K562 (cell line): Measurements from ENCODE around the gene TMEM11. TPM values are rescaled to one million over a fixed set of nuclear protein-coding genes. Genes with fewer than 3 reads are reported as not detected.

Experiments
- ATAC-seq: fragments of 200-7000 bp; cut with Tn5 transposase; 3 replicates; pipeline ENCODE4 v1.9.1; 2020; ENCODE audit warnings: moderate library complexity
- BruUV-seq: library from RNA; stranded (reverse); fragments of 400-500 nt; replicated peaks from 2 replicates; lab custom pipeline; 2021; lab: Mats Ljungman, UMichigan
- CTCF ChIA-PET: fragments of 300-600 bp; formaldehyde crosslinking; extraction: SDS; loops from one replicate; lab custom pipeline; 2021; ENCODE audit warnings: low intra/inter-chr PET ratio; lab: Yijun Ruan, JAX
- POLR2A ChIA-PET: fragments of 300-600, 350-650 bp; sonication (Branson Sonifier 250); formaldehyde crosslinking; extraction: SDS; loops from one replicate; lab custom pipeline; 2021; ENCODE audit warnings: antibody characterized with exemption, inconsistent platforms; lab: Yijun Ruan, JAX
- DNase-seq, 4 experiments: peaks; one replicate each; pipeline versions ENCODE4 v3.0.0 to v3.0.0-alpha.2; 2011 to 2018; ENCODE audit warnings: low spot score in 3 of 4, mixed read lengths in 3 of 4; ENCODE audit errors: extremely low read depth in 1 of 4
- FAIRE-seq: peaks from 2 replicates; lab custom pipeline; 2011; peaks lifted over from hg19 to GRCh38; lab: Jason Lieb, UNC
- H2AFZ ChIP-seq: 2 replicates; pipeline ENCODE4 v1.6.0; 2011; ENCODE audit warnings: low read depth, low read length, control low read depth, inconsistent platforms
- H3K27ac ChIP-seq: fragments of 200-600 bp; 3 replicates; pipeline ENCODE4 v1.8.0; 2011; ENCODE audit warnings: low read depth, mild to moderate bottlenecking, control low read depth, inconsistent platforms, low read length, moderate library complexity, mixed read lengths; ENCODE audit errors: extremely low read depth
- H3K27me3 ChIP-seq, 2 experiments: fragments of 300-600 bp in 1 of 2; 2 replicates in 1 of 2; 3 replicates in 1 of 2; pipeline versions ENCODE4 v1.6.0 to v1.8.0; 2011; ENCODE audit warnings: inconsistent platforms in 2 of 2, low read length in 2 of 2, mild to moderate bottlenecking in 1 of 2, mixed read lengths in 1 of 2, moderate library complexity in 1 of 2; ENCODE audit not compliant: control insufficient read depth in 2 of 2, insufficient read depth in 2 of 2
- H3K36me3 ChIP-seq: fragments of 300-600 bp; 3 replicates; pipeline ENCODE4 v1.8.0; 2011; ENCODE audit warnings: mild to moderate bottlenecking, low read length, inconsistent platforms; ENCODE audit not compliant: control insufficient read depth, insufficient read depth
- H3K4me1 ChIP-seq, 2 experiments: fragments of 200-600 bp in 1 of 2; replicated peaks in 1 of 2; 2 replicates in 1 of 2; 3 replicates in 1 of 2; pipeline versions ENCODE4 v1.5.1 to v1.8.0; 2011; ENCODE audit warnings: inconsistent platforms in 2 of 2, low read length in 2 of 2, mild to moderate bottlenecking in 1 of 2, mixed read lengths in 1 of 2, moderate library complexity in 1 of 2; ENCODE audit not compliant: control insufficient read depth in 2 of 2, insufficient read depth in 2 of 2
- H3K4me2 ChIP-seq: 2 replicates; pipeline ENCODE4 v1.6.1; 2011; ENCODE audit warnings: low read length, control low read depth, inconsistent platforms, mixed read lengths; ENCODE audit not compliant: insufficient read depth
- H3K4me3 ChIP-seq: fragments of 200-600 bp; sonication (generic), shearing (Covaris generic); 2 replicates; pipeline ENCODE4 v1.5.1; 2016; ENCODE audit warnings: control low read depth, inconsistent platforms
- H3K79me2 ChIP-seq: fragments of 200-600 bp; 3 replicates; pipeline ENCODE4 v1.8.0; 2011; ENCODE audit warnings: low read length, inconsistent platforms; ENCODE audit not compliant: control insufficient read depth, insufficient read depth
- H3K9ac ChIP-seq, 2 experiments: 2 replicates each; pipeline versions ENCODE4 v1.6.0 to v1.6.1; 2011; ENCODE audit warnings: low read depth in 2 of 2, low read length in 2 of 2, control low read depth in 1 of 2, inconsistent platforms in 1 of 2, mild to moderate bottlenecking in 1 of 2, mixed read lengths in 1 of 2; ENCODE audit not compliant: insufficient read depth in 1 of 2
- H3K9me1 ChIP-seq: one replicate; pipeline ENCODE4 v1.6.0; 2011; ENCODE audit warnings: inconsistent platforms, mild to moderate bottlenecking, low read length, moderate library complexity; ENCODE audit not compliant: control insufficient read depth, insufficient read depth
- H3K9me3 ChIP-seq: replicated peaks from 2 replicates; pipeline ENCODE4 v1.5.1; 2011; ENCODE audit warnings: low read depth, low read length, inconsistent platforms; ENCODE audit not compliant: control insufficient read depth, insufficient read depth
- H4K20me1 ChIP-seq: replicated peaks from 2 replicates; pipeline ENCODE4 v1.6.1; 2011; ENCODE audit warnings: low read length, inconsistent platforms, mixed read lengths; ENCODE audit not compliant: control insufficient read depth, insufficient read depth
- CC2D1A ChIP-seq: fragments of 450-650 bp; IDR thresholded peaks from 2 replicates; pipeline ENCODE4 v1.6.1; 2017; ENCODE audit warnings: mild to moderate bottlenecking
- CHD1 ChIP-seq: fragments of 200-600 bp; sonication (generic); IDR thresholded peaks from one replicate; pipeline ENCODE4 v1.6.1; 2012; ENCODE audit warnings: mild to moderate bottlenecking, moderate library complexity, low read length, inconsistent platforms
- ESRRB ChIP-seq: fragments of 250-450 bp; sonication (Bioruptor Pico); IDR thresholded peaks from 2 replicates; pipeline ENCODE4 v1.5.0; 2020; ENCODE audit warnings: mild to moderate bottlenecking, moderate library complexity, borderline replicate concordance
- HEY1 ChIP-seq: fragments of 250-450 bp; sonication (Bioruptor Pico); IDR thresholded peaks from 2 replicates; pipeline ENCODE4 v1.5.0; 2020; ENCODE audit warnings: mild to moderate bottlenecking, moderate library complexity, borderline replicate concordance
- KDM4B ChIP-seq, 2 experiments: fragments of 450-650 bp in 1 of 2; sonication (generic) in 1 of 2; IDR thresholded peaks; 2 replicates each; pipeline ENCODE4 v1.6.1; 2016 to 2017; ENCODE audit warnings: borderline replicate concordance in 2 of 2, antibody characterized with exemption in 1 of 2, low read depth in 1 of 2, mild to moderate bottlenecking in 1 of 2
- PRMT5 ChIP-seq: sonication (generic); formaldehyde crosslinking; IDR thresholded peaks from 2 replicates; pipeline ENCODE4 v1.5.0; 2020; ENCODE audit warnings: missing genetic modification reagents
- PTRF ChIP-seq: fragments of 450-650 bp; IDR thresholded peaks from 2 replicates; pipeline ENCODE4 v1.6.1; 2016; ENCODE audit warnings: mild to moderate bottlenecking, missing genetic modification characterization, missing compliant biosample characterization
- PYGO2 ChIP-seq: fragments of 450-650 bp; IDR thresholded peaks from 2 replicates; pipeline ENCODE4 v1.6.1; 2016; ENCODE audit warnings: mild to moderate bottlenecking, missing genetic modification characterization, moderate library complexity, missing compliant biosample characterization
- RFX5 ChIP-seq: IDR thresholded peaks from 2 replicates; pipeline ENCODE4 v1.6.1; 2011; ENCODE audit warnings: low read depth, mild to moderate bottlenecking, improper control_type of control experiment, low read length
- SMAD1 ChIP-seq: fragments of 150-350 bp; IDR thresholded peaks from 2 replicates; pipeline ENCODE4 v1.6.1; 2014; ENCODE audit warnings: low read length, low read depth; ENCODE audit not compliant: partially characterized antibody
- SMARCA4 ChIP-seq: fragments of 450-650 bp; IDR thresholded peaks from 2 replicates; pipeline ENCODE4 v1.6.1; 2016
- ZBTB7A ChIP-seq: IDR thresholded peaks from 2 replicates; pipeline ENCODE4 v1.6.1; 2011; ENCODE audit warnings: low read depth, mild to moderate bottlenecking, low read length, moderate library complexity, borderline replicate concordance; ENCODE audit not compliant: control insufficient read depth
- ZFPM2 ChIP-seq: fragments of 250-450 bp; sonication (Bioruptor Pico); IDR thresholded peaks from 2 replicates; pipeline ENCODE4 v1.5.1; 2022; ENCODE audit warnings: mild to moderate bottlenecking
- ZNF124 ChIP-seq: sonication (generic); formaldehyde crosslinking; IDR thresholded peaks from 2 replicates; pipeline ENCODE4 v1.8.1; 2022; ENCODE audit warnings: missing genetic modification reagents
- ZNF253 ChIP-seq: fragments of 250-450 bp; sonication (Bioruptor Pico); conservative IDR thresholded peaks from 2 replicates; pipeline ENCODE4 v1.6.1; 2021; ENCODE audit warnings: mild to moderate bottlenecking
- ZNF324 ChIP-seq: fragments of 250-450 bp; sonication (Bioruptor Pico); IDR thresholded peaks from 2 replicates; pipeline ENCODE4 v1.4.0; 2020; ENCODE audit warnings: mild to moderate bottlenecking
- ZNF444 ChIP-seq: fragments of 250-450 bp; sonication (Bioruptor Pico); IDR thresholded peaks from 2 replicates; pipeline ENCODE4 v1.4.0; 2020; ENCODE audit warnings: mild to moderate bottlenecking, moderate library complexity
- ZNF551 ChIP-seq: fragments of 250-450 bp; sonication (Bioruptor Pico); IDR thresholded peaks from 2 replicates; pipeline ENCODE4 v1.5.0; 2021; ENCODE audit warnings: mild to moderate bottlenecking, moderate library complexity
- ZNF766 ChIP-seq: fragments of 200-800 bp; sonication (Bioruptor generic); conservative IDR thresholded peaks from 2 replicates; pipeline ENCODE4 v1.6.1; 2016; ENCODE audit warnings: missing genetic modification characterization, missing compliant biosample characterization
- WGBS: fragments of 100-300 bp; shearing (Covaris generic); methylation state at CpG from one replicate; pipeline ENCODE4 v1.1.6; 2016; ENCODE audit warnings: low coverage, mixed read lengths; ENCODE audit not compliant: insufficient coverage; ENCODE audit errors: missing lambda C conversion rate; 5-methylcytosine and 5-hydroxymethylcytosine counted together
- in situ Hi-C: fragments of 300-500 bp; cut with MboI; formaldehyde crosslinking; loops from 4 replicates; pipeline ENCODE4 v1.15.0; 2018; ENCODE audit warnings: inconsistent platforms, mixed read lengths
- intact Hi-C: fragments of 100-400 bp; cut with micrococcal nuclease; formaldehyde crosslinking; loops from 2 replicates; pipeline ENCODE4 v1.14.2; 2022
- polyA plus RNA-seq, 8 experiments: library from polyadenylated mRNA; depleted of rRNA in 4 of 8; stranded (reverse) in 5 of 8; unstranded in 3 of 8; fragments of >200 nt; fragmentation: Nextera tagmentation in 2 of 8; fragmentation: Illumina TruSeq in 1 of 8; extraction: Ambion mirVana in 2 of 8; extraction: Trizol in 1 of 8; gene quantifications; 2 replicates each; pipeline versions ENCODE4 v1.2.1 to v1.2.3, GENCODE V29; 2011 to 2014; ENCODE audit warnings: inconsistent platforms in 1 of 8, missing spikeins in 1 of 8
- total RNA-seq, 7 experiments: library from RNA; depleted of rRNA in 6 of 7; stranded (reverse); fragments of >200 nt in 6 of 7; fragmentation: Illumina TruSeq in 2 of 7; extraction: Trizol in 2 of 7; gene quantifications; 2 replicates each; pipeline versions ENCODE4 v1.2.1 to v1.2.3, GENCODE V29; 2011 to 2021; ENCODE audit warnings: low replicate concordance in 1 of 7

Gene TMEM11
- total and polyA plus RNA-seq, 9 of the 15 experiments (the other 6 are each of a cell fraction or from before 2014, with no cell fraction given), result 12.0 to 40.7 (median 30.0) TPM

DNA sequence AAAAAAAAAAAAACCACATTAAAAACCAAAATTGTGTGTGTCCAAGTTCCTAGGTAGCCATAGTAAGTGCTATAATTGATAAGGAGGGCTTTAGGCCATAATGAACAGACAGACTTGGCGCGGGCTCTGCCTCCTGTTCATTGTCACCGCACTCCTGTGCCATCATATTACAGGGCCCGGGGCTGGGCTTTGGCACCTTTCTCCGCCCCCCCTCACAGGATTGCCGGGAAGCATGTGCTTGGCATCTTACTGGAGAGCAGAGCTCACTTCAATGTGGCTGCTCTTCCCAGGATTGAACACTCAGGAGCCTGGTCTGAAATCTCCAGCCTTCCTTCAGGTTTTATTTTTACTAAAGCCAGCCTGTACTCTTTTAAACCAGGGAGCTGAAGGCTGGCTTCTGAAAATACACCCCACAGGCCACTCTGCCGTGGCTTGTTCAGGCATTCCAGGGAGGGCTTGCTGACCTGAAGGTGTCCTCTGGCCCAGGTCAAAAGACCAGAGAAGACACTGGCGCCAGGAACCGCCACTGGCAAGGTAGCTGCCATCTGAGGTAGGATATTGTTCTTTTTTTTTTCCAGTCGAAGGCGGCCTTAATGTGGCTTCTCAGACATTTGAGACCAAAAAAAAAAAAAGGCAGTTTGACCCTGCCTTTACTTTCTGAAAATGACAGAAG, 47.9 kb downstream of the TMEM11 start:
- 92% methylated on average over 10 of the region's 11 CpGs for WGBS
- in situ Hi-C loops, result no loop called here
- no TSS peak for BruUV-seq
- Histone ChIP-seq H4K20me1 (no peaks in the 10 kb centered on the region), H3K79me2 (no peaks in the 10 kb centered on the region; the same call in 2 of the 3 replicates), H3K27me3 (no peaks in the 10 kb centered on the region), H3K36me3 (no peaks in the 10 kb centered on the region), H3K4me2 (no peak overlapping the region), H3K9me1 (no peaks in the 10 kb centered on the region), H3K4me1 (peaks cover 0 to under 1% of the 10 kb centered on the region in 2 experiments; a peak in 3 of 5 replicates), H3K9me3 (no peaks in the 10 kb centered on the region), H3K27ac (no peak overlapping the region), H3K9ac (no peak overlapping the region), H2AFZ (no peak overlapping the region), H3K4me3 (no peak overlapping the region)
- ATAC-seq, result no peak
- ChIA-PET POLR2A (no interaction called here), CTCF (no interaction called here)
- intact Hi-C loops, result no loop called here
- no peak for TF ChIP-seq ZNF766 (CRISPR knock-in tag)
- no peak for TF ChIP-seq KDM4B (IDR thresholded peaks at IDR 0.05; ENCODE audit: borderline replicate concordance in 2 of 2, low read depth in 1 of 2)
- TF ChIP-seq ZNF551 (CRISPR knock-in tag), result no peak
- no peak for TF ChIP-seq HEY1
- TF ChIP-seq ZBTB7A, result no peak
- FAIRE-seq, result no peak
- no peak for DNase-seq

DNA sequence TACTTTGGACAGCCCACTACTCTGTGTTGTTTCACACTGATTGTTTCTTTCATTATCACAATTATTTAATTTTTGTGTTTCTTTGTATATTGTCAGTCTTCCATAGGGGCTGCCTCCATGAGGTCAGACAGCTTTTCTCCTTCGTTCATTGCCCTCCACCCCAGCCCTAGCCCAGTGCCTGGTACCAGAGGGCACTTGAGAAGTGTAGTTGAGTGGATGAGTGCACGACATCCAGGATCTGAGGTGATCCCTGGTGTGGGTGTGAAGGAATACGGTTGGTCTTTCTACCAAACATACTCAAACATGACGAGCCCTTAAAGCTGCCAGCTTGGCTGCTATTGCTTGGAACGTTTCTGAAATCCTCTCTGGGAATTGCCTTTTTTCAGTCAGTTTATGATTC, 49.3 kb downstream of the TMEM11 start:
- FAIRE-seq, result no peak
- TF ChIP-seq SMARCA4 (no peak), SMAD1 (no peak), ZNF324 (CRISPR knock-in tag) (no peak), ZNF124 (no peak), PYGO2 (no peak), ZNF253 (CRISPR knock-in tag) (no peak), ZNF444 (CRISPR knock-in tag) (no peak), RFX5 (no peak), ZFPM2 (no peak), ESRRB (CRISPR knock-in tag) (no peak), PTRF (no peak), CC2D1A (no peak), PRMT5 (no peak), CHD1 (no peak)

More for the DNA sequence above, 49.3 kb downstream of the TMEM11 start:
- Histone ChIP-seq H3K9ac (no peak overlapping the region), H3K9me3 (no peaks in the 10 kb centered on the region), H3K36me3 (no peaks in the 10 kb centered on the region), H3K9me1 (no peaks in the 10 kb centered on the region), H4K20me1 (no peaks in the 10 kb centered on the region), H2AFZ (no peak overlapping the region), H3K4me3 (no peak overlapping the region), H3K4me1 (no peaks in the 10 kb centered on the region; a peak in 2 of 5 replicates), H3K79me2 (no peaks in the 10 kb centered on the region; the same call in 2 of the 3 replicates), H3K27ac (no peak overlapping the region), H3K27me3 (no peaks in the 10 kb centered on the region), H3K4me2 (no peak overlapping the region)
- POLR2A ChIA-PET, result no interaction called here
- WGBS, result 75% methylated on average over 5 of the region's 5 CpGs
- ATAC-seq (no peak), DNase-seq (no peak)
- BruUV-seq, result no TSS peak
- CTCF ChIA-PET, result no interaction called here
- intact Hi-C loops, result no loop called here
- in situ Hi-C loops, result no loop called here
